GM19467 (cell line): ENCODE data around the gene PTPN1.
A peak's percentile ranks its signal among the peaks of the same experiment; 100 is the strongest.
"Not testable (repeated sequence)": the region's sequence is repeated elsewhere in the genome, so short reads cannot be mapped to it uniquely, and the experiment has no call there.

Experiments used
- ATAC-seq: cut with Tn5 transposase; IDR thresholded peaks from one replicate; pipeline ENCODE4 v1.9.1; 2021; ENCODE audit warnings: mild to moderate bottlenecking, moderate library complexity; ENCODE audit not compliant: unreplicated experiment

Gene PTPN1

DNA sequence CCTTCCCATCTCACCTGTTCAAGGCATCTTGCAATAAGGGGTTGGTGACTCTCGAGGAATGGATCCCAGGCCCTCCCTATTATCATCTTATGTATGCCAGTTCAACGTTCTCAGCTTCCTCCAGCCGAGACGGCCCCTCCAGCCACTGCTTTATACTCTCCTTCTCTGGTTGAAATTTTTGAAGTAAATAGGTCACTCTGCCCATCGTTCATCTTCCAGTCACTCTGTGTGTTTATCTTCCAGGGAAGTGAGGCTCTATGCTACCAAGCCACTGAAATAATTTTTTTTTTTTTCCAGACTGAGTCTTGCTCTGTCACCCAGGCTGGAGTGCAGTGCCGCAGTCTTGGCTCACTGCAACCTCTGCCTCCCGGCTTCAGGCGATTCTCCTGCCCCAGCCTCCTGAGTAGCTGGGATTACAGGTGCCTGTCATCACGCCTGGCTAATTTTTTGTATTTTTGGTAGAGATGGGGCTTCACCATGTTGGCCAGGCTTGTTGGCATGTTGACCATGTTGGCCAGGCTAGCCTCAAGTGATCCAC is 17.0 kb downstream of the PTPN1 start:
- ATAC-seq: no peak

DNA sequence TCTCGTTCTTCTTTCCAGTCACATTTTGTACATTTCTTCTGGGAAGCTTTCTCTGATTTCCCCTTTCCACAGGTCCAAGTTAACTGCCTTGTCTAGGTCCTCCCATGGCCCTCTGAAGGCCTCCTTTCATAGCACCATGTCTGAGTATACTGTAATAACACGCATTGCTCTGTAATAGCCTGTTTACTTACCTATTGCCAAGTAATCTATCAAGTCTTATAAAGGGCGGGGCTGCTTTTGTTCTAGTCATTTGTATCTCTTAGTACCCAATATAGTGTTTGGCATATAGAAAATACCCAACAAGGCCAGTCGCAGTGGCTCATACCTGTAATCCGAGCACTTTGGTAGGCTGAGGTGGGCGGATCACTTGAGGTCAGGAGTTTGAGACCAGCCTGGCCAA is 17.9 kb downstream of the PTPN1 start:
- no peak for ATAC-seq

DNA sequence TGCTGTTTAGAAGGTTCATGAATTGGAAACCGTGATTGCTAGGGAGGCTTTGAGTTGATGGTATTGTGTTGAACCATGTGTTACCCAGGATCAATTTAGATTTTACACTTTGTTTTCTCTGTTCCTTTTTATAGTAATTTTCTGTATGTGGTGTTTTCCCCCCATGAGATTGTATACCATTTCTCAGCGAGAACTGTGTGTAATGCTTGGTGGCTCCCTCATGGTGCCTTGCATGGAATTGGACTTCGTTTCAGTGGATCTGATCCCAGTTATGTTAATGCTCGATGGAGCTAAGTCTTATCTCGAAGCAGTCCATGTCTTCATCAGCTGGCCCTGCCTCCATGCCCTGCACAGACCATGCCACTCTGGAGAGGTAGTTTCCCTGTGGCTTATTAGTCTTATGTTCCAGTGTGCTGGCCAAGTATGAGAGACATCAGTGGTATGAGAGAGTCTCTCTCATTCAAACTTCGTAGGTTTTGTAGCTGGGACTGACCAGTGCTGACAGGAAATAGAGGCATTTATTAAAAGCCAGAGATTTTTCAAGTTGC is 18.7 kb downstream of the PTPN1 start:
- ATAC-seq: peak; percentile 36

DNA sequence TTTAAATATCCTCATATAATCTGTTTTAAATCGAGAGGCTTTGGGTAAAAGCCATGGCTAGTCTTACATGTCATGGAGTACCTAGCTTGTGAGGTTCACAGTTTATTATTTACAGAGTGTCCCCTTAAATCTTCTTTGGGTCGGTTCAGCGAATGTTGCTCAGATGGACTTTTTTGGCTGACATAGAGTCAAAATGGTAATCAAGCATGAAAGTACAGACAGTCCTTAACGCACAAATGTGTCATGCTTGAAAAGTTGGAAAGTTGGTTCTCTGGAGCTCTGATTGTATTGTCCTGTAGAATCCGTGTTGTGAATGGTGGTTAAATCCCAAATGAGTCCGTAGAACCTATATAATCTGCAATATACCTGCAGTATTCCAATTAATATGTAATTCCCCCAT is 22.0 kb downstream of the PTPN1 start:
- ATAC-seq: no peak

DNA sequence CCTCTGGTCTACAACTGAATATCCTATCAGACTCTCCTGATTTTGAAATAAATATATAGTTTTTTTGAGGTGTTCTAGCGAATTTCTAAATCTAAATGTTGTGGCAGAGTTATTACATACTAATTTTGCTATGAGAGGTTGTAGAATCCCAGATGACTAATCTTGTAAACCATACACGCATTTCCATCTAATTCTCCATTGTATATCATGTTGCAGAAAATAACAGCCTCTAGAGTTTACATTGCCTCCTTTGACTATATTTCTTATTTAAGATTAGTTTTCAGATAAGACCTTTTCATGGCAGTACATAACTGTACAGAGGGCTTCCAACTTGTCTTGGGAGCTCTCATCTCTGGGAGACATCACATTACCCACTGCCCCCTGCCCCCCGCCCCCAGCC is 22.9 kb downstream of the PTPN1 start:
- no peak for ATAC-seq

DNA sequence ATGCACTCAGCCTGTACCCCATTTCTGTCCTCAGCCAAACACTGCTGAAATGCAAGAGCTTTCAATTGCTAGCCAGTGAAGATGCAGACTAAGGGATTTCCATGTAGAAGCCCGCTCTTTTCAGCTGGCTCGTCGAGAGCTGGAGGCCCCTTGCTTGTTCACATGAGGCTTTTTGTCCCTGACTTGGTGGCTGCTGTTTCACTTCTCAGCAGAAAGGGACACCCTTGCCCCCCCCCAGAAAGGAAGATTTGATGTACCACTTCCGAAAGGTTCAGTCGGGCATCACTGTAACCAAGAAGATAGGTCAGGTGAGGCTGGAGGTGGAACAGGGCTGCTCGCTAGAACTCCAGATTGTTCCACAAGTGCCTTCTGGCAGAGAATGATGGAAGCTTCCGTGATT is 23.3 kb downstream of the PTPN1 start:
- no peak for ATAC-seq

DNA sequence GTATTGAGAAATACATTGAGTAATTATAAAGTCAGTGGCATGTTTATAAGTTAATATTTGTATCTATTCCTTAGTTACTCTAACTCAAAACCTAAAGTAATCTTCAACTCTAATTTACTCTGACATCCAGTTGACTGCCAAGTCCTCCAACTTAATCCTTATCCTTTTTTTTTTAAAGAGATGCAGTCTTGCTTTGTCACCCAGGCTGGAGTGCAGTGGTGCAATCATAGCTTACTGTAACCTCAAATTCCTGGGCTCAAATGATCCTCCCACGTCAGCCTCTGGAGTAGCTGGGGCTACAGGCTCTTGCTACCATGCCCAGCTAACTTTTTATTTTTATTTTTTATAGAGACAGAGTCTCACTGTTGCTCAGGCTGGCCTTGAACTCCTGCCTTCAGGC is 24.4 kb downstream of the PTPN1 start:
- ATAC-seq: no peak

DNA sequence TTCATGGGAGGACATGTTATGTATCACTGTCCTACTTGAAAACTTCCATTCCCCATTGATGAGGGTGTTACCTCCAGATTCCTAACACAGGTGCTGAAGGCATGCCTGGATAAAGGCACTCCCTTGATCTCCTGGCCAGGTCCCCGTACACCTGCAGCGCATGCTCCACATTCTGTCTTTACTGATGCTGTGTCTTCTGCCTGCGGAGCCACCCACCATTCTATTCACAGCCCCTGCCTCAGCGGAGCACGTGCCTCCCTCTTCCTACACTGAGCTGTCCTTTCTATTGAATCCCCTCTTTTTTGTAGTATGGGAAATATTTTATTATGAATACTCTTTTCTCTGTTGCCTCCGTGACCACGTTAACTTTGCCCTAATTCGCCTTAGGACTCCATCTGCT is 25.0 kb downstream of the PTPN1 start:
- no peak for ATAC-seq

DNA sequence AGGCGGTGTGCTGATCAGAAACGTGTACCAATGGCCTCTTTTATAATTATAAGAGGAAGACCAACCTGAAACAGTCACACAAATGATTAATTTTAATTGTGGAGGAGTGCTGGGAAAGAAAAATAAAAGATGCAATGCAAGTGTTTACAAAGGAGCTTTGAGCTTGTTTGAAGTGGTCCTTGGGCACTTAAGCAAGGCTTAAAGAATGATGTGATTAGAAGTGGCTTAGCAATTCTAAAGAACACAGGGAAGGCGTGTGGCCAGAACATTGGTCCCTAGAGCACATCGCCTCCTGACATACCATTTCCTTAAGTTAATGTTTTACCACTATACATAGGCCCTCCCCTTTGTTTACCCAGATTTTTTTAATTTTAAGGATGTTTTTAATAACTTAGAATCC is 26.1 kb downstream of the PTPN1 start:
- ATAC-seq: no peak

DNA sequence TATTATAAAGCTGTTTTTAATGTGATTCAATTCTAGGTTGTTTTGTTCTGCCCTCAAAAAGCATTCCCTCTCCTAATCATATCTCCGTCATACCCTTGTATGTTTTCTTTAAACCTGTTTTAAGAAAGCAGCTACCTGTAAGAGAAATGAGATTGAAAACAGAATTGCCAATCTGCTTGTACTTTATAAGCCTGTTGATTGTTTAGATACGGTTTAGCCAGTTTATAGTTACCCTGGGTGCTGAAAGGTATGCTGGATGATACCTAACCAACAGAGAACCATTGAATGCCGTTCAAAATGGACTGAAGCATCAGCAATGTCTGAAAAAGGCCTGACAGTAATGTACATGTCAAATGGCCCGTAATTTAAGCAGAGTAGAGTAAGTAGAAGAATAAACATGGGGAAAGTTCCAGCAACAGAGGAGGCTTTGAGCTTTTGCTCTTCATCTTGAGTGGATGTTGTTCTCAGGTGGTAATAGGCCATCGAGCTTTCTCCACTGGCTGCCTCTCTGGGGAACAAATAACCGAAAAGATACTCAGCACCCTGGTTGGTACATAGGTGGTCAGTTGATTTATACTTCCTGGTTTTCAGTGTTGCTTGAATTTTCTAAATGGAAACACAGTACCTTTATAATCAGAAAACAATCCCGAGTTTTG is 27.5 kb downstream of the PTPN1 start:
- no peak for ATAC-seq

DNA sequence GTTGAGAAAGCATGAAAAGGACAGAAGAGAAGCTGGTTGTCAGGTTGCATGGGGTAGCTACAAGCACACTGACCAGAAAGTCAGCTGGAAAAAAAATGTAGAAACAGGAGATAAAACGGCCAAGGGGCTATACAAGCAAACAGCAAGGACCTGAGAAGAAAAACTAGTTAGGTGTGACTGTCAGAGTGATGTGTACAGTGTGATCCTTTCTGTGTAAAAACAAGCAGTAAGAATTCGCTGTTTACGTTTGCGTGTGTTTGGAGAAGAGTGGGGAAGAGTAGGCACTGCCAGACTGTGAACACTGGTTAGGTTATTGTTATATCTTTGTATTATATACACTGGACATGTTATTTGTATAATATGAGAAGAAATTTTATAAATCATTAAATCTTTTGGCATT is 28.1 kb downstream of the PTPN1 start:
- no peak for ATAC-seq

DNA sequence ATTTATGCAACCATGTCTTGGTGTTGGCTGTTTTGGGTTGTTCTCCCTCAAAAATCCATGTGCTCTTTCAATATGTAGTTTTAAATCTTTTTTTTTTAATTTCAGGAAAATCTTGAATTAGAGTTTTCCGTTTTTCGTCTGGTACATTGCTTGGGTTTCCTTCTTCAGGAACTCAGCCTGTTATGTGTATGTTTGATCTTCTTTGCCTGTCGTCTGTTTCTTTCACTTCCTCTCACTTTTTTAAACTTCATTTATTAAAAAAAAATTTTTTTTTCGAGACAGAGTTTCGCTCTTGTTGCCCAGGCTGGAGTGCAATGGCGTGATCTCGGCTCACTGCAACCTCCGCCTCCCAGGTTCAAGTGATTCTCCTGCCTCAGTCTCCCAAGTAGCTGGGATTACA is 29.6 kb downstream of the PTPN1 start:
- ATAC-seq: not testable (repeated sequence)

DNA sequence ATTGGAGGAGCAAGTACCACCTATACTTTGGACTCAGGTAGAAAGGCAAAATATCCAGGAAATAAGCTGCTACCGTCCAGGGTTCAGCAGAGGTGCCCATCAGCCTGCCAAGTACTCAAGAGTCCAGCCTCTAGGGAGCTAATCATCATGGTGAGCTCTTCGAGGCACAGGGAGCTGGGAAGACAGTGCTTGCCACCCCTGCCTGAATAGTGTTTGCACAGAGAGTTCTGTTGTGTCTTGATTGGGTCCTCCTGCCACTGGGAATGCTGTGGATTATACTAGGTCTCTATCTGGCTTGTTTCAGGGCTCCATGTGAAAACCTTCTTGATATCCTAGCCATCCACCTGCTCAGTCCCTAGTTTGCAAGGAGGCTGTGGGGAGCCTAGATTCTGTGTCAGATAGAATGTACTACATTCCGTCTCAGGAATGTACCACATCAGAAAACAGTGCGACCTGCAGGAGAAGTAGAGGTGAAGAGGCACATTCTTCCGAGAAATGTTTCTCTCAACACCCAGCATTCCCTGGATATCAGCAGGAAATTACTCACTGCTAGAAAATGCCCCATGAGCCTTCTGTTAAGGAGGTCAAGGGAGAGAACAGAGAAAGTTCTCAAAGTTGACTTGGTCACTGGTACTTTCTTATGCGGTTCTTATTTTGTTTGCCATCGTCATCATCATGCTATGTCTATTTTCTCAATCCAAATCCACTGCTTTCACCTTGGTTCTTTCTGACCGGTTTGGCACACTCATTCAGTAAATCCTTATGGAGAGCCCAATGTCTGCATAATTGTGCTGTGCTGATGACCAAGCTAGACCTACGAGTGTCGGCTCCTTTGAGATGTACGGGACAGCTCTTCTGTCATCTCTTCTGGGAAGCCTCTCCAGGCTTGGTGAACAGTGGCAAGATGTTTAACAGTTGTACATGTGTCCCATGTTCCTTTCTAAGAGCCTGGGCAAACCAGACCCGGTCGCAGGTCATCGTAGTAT is 30.7 kb downstream of the PTPN1 start:
- ATAC-seq: no peak

DNA sequence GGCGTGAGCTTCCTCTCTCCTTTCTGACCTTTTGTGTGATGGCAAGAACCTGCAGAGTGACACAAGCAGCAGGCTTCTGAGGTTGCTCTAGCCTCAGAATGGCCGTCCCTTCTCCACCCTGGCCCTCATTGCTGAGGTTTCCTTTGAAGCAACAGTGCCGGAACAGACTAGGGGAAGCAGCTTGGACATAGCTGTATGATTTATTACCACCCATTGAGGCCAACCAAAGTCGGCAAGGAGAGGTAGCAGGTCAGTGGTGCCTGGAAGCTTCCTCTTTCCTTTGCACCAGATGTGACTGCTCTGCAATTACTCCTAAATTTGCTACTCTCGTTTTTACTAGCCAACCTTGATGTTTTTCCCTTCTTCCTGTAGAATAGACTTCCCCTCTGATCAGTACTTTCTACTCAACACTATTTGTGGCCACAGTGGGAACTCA is 31.4 kb downstream of the PTPN1 start:
- ATAC-seq: peak; percentile 48

DNA sequence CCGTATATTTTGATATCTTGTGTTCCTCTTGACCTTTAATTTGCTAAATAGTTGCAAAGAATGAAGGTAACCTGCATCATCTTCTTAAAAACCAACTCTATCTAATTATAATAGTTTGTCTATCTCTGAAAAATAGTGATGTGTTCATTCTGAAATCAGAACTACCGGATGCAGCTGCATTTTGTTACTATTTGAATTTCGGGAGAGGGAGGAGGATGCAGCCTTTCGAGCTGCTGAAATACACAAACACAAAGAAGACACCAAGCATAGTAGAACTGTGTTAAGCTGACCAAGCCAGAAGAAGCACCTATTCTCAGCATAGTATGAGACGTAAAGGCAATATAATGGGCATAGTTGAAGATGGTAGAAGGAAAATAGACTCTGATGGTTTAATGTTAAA is 33.1 kb downstream of the PTPN1 start:
- ATAC-seq: no peak

DNA sequence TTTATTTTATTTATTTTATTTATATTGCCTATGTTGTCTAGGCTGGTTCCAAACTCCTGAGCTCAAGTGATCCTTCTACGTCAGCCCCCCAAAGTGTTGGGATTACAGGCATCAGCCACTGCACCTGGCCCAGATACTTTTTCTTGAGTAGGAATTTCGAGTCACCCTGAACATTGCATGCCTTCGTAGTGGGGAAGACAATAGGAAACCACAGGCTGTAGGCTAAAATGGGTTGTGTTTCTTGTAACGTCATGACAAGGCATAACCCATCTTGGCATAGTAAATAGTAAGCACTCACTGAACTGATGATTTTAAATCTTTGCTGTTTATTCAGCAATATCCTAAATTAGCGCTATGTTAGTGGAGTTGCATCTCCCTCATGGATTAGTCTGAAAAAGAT is 34.9 kb downstream of the PTPN1 start:
- ATAC-seq: no peak

DNA sequence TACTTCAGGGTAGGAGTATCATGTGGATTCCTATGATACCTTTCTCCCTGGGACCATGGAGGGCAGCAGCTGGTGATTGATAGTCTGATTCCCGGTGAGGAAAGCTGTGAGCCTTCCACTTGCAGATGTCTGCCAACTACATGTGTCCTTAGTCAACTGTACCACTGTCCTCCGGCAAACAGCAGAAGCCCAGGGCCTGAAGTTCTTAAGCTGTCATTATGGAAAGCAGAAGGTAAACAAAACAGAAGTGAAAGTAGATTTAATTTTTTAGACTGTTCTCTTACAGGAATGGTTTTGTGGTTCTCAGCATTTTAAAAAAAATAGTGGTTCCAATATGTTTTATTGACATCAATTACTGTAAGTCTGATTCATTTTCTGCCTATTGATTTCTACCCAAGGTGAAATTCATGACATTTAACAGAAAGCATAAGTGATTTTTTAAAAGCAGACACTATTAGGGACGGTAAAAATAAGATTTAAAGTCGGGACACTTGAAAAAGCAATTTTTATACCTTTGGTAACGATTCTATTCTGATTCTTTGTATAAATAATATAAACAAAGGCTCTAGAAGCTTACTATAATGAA is 36.6 kb downstream of the PTPN1 start:
- no peak for ATAC-seq

DNA sequence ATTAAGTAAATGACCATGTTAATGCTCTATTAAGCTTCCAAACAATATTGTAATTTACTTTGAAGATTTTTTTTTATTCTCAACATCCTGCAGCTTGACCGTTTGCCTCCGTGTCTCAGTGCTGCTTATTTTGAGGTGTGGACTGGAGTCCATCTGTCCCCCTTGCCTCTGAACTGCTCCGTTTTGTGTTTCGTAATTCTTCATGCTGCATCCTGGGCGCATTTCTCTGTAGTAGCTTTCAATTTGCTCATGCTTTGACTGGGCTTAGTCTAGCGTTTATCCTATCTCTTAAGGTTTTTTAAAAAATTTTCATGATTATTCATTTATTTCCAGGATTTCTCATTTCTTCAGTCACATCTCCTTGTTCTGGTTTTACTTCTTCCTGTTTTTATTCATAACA is 37.8 kb downstream of the PTPN1 start:
- ATAC-seq: no peak

DNA sequence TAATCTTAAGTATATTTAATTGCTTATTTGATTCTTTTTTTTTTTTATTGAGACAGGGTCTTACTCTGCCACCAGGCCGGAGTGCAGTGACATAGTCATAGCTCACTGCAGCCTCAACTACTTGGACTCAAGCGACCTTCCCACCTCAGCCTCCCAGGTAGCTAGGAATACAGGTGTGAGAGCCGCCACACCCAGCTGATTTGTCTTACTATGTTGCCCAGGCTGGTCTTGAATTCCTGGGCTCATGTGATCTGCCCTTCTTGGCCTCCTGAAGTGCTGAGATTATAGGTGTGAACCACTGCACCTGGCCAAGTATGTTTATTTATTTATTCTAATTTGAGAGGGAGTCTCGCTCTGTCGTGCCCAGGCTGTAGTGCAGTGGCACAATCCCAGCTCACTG is 38.2 kb downstream of the PTPN1 start:
- no peak for ATAC-seq

DNA sequence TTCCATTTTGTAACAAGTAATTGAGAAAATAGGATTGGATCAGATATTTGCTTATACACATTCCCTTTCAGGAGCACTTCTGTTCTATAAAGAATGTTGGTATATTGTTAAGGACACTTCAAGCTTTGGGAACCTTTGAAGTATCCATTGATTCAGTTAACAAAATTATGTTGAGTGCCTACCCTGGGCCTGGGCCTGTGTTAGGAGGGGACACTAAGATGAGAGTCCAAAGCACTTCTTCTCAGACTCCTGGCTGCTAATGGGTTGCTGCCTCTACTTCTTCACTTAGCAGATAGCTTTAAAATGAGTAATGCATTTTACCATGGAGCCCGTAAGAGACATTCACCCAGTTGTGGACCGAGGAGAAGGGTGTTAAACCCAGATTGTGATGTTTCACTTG is 40.3 kb downstream of the PTPN1 start:
- ATAC-seq: no peak

DNA sequence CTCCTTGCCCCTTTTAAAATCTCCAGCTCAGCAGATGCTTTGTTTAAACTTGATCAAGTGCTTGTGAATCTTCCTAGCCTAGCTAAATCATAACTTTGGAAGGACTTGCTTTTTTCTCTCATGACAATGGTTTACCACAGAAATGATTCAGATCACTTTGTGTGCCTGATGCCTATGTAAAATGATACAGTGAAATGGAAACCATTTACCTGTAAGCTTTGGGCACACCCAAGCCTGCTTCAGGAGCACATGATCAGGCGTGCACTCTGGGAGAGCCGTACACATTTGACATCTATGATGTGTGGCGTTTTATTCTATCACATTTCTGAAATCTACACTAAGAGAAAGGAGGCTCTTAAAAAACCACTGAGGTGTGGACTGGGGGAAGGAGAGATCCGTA is 41.1 kb downstream of the PTPN1 start:
- ATAC-seq: no peak
